AG09309 (cell line): ENCODE data around the gene EVI2A.
A peak's percentile ranks its signal among the peaks of the same experiment; 100 is the strongest.

Experiments used
- DNase-seq: peaks from one replicate; pipeline ENCODE4 v3.0.0-alpha.2; 2010; ENCODE audit warnings: low read depth
- H3K4me3 ChIP-seq: 2 replicates; pipeline ENCODE4 v1.5.1; 2011; ENCODE audit warnings: mild to moderate bottlenecking, low read depth, low read length, moderate library complexity; ENCODE audit not compliant: control insufficient read depth
- TF ChIP-seq, protein P1 (sequence below): IDR thresholded peaks from 2 replicates; pipeline ENCODE4 v1.5.1; 2011; ENCODE audit warnings: mild to moderate bottlenecking, low read depth, low read length, inconsistent platforms; ENCODE audit not compliant: insufficient read depth, control insufficient read depth; ENCODE audit errors: missing control alignments

The EVI2A gene

DNA sequence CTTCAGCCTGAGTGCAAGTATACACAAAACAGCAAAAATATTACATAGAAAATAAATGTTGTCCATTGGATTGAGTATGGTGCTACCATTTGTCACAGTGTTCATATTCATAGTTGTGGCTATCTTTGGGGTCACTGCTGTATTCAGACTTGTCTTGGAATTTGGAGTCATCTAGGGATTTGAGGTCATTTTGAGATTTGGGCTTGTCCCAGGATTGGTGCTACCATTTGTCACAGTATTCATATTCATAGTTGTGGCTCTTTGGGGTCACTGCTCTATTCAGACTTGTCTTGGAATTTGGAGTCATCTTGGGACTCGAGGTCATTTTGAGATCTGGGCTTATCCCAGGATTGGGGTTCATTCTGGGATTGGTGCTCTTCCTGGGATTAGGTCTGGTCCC lies 49.2 kb downstream of the EVI2A start:
- no peak overlapping the region for H3K4me3 ChIP-seq
- DNase-seq: no peak
- TF ChIP-seq, protein P1, sequence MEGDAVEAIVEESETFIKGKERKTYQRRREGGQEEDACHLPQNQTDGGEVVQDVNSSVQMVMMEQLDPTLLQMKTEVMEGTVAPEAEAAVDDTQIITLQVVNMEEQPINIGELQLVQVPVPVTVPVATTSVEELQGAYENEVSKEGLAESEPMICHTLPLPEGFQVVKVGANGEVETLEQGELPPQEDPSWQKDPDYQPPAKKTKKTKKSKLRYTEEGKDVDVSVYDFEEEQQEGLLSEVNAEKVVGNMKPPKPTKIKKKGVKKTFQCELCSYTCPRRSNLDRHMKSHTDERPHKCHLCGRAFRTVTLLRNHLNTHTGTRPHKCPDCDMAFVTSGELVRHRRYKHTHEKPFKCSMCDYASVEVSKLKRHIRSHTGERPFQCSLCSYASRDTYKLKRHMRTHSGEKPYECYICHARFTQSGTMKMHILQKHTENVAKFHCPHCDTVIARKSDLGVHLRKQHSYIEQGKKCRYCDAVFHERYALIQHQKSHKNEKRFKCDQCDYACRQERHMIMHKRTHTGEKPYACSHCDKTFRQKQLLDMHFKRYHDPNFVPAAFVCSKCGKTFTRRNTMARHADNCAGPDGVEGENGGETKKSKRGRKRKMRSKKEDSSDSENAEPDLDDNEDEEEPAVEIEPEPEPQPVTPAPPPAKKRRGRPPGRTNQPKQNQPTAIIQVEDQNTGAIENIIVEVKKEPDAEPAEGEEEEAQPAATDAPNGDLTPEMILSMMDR: no peak

DNA sequence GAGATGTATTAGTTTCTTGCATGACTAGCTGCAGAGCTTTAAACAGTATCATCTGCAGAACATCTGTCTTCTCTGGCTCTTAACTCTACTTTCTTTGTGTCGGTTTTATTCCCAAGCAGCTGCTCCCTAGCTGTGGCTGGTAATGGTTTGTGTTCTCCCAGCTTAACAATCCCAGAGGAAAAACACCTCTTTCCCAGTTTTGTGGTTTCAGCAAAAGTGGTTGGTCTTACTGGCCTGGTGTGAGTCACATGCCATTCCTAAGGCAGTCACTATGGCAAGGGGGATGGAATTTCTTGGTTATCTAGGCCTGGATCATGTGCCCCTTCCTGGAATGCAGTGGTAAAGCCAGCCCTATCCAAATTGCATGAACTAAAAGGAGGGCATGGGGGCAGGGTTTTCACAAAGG lies 51.8 kb downstream of the EVI2A start:
- TF ChIP-seq, protein P1: no peak
- peak; percentile 99 for DNase-seq
- no peak overlapping the region for H3K4me3 ChIP-seq

DNA sequence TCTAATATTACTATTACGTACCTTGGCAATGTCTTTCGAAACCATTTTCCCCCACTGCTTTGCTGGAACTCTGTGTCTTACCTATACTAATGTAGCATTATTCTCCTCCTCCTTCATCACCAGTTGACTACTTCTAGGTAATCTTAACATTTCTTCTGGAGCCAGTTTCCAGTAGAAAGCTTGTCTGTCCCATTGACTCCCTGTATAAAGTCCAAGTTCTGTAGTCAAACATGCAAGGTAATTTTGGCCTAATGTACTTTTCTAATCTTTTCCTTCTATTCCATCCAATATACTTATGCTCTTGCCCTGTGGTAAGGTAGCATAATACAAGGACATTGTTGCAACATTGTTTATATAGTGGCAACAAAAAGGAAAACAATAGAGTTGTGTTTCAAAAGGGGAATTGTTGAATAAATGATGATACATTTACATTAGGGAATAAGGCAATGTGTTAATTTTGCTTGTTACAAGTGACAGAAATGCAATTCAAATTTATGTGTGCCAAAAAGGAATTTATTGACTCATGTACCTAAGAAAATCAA lies 52.3 kb downstream of the EVI2A start:
- no peak for DNase-seq
- H3K4me3 ChIP-seq: no peak overlapping the region
- TF ChIP-seq, protein P1: no peak
